GM18520 (cell line): ENCODE data around the gene NFE2.
"Not testable (repeated sequence)": the region's sequence is repeated elsewhere in the genome, so short reads cannot be mapped to it uniquely, and the experiment has no call there.

Source experiments
- ATAC-seq: cut with Tn5 transposase; IDR thresholded peaks from one replicate; pipeline ENCODE4 v1.9.1; 2021; ENCODE audit not compliant: unreplicated experiment

Gene NFE2

DNA sequence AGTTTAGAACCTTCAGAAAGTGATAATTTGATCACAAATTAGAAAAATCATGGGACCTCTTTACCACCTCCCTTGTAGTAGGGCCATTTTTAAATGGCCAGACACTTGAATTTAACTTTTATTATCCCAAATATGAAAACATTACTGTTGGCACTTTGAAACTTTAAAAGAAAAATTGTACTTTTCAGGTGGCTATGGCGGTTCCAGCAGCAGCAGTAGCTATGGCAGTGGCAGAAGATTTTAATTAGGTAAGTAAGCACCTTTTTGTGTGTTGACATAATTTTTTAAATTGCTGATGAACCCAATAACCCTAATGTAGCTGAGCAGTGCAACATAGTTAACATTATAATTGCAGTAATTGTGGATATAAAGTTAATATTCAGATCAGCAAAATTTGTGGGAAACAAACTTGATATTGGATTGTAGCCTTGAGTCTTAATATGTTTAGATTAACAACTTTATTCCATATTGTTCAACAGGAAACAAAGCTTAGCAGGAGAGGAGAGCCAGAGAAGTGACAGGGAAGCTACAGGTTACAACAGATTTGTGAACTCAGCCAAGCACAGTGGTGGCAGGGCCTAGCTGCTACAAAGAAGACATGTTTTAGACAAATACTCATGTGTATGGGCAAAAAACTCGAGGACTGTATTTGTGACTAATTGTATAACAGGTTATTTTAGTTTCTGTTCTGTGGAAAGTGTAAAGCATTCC is 16.6 kb downstream of the NFE2 start:
- not testable (repeated sequence) for ATAC-seq

- no peak for ATAC-seq
These were observed 17.7 kb downstream of the NFE2 start for GRCh38 chr12:54282949-54283593.

DNA sequence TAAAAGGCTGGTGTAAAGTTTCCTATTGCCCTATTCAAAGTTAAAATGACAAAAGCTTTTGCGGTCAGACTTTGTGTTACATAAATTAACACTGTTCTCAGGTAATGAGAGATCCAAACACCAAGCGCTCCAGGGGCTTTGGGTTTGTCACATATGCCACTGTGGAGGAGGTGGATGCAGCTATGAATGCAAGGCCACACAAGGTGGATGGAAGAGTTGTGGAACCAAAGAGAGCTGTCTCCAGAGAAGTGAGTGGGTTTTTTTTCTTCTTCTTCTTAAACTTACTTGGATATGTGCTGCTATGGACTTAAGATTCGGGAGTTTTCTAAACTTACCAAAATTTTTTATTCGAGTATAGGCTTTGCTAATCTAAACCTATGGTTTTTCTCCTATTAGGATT is 19.1 kb downstream of the NFE2 start:
- not testable (repeated sequence) for ATAC-seq

GRCh38 chr12:54281261-54281638 is 19.6 kb downstream of the NFE2 start:
- ATAC-seq = not testable (repeated sequence)

- peak; percentile 78 for ATAC-seq
These were observed 20.2 kb downstream of the NFE2 start, which contains the start of gene HNRNPA1 for GRCh38 chr12:54280468-54281260. Gene HNRNPA1 (plus strand): TSS chr12:54280726. CDS start chr12:54280808, 82 bp downstream.

- ATAC-seq = peak; percentile 80
These were observed 21.0 kb downstream of the NFE2 start, which contains the start of gene CBX5 for GRCh38 chr12:54279632-54280467. Gene CBX5 (minus strand): TSS chr12:54280122. CDS start chr12:54257650, 22,472 bp downstream.

- ATAC-seq = no peak
These were observed 21.6 kb downstream of the NFE2 start for GRCh38 chr12:54279227-54279631.

DNA sequence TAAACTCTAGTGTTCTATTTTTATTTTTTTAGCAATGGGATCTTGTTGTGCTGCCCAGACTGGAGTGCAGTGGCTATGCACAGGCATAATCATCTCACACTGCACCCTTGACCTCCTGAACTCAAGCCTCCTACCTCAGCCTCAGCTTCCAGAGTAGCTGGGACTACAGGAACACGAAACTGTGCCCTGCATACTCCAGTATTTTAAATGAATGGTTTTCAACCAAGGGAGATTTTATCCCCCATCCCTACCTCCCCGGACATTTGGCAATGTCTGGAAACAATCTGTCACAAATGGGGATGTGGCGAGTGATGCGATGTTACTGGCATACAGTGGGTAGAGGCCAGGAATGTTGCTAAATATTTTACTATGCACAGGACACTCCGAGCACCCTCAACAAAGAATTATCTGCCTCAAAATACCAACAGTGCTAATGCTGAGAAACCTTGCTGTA is 23.0 kb downstream of the NFE2 start:
- no peak for ATAC-seq

DNA sequence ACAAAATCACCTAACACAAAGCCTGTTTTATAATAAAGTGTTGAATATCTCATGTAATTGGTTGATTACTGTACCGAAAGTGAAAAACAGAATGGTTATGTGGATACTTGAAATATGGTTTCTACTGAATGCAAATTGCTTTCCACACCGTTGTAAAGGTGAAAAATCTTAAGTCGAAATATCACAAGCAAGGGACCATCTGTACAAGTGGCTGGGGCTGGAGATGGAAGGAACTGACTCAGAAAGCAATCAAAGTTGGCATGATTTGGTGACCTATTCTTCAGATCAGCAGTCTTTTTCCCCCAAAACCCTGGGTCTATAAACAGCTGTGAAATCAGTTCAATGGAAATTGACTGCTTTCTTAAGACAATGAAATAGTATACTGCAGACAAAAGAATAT is 24.4 kb downstream of the NFE2 start:
- ATAC-seq = no peak

- ATAC-seq = no peak
These were observed 26.8 kb downstream of the NFE2 start for GRCh38 chr12:54273981-54274380.

DNA sequence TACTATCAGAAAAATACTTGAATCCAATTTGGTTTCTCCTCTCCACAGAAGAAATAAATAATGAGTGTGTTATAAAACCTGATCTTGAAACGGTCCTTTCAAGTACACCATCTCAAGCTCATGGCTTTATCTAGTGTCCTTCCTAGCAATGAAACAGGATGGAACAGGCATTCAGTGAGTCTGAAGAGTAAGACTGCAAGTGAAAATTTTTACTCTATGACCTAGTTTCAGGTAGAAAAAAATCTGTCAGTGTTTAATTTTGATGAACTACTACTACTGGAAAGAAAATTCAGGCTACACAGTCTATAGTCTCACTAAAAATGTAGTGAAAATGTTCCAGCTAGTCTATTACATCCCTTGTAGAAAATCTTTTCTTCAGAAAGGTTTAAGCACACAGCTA is 28.6 kb downstream of the NFE2 start:
- no peak for ATAC-seq

GRCh38 chr12:54270345-54270744 is 30.5 kb downstream of the NFE2 start:
- ATAC-seq = no peak

DNA sequence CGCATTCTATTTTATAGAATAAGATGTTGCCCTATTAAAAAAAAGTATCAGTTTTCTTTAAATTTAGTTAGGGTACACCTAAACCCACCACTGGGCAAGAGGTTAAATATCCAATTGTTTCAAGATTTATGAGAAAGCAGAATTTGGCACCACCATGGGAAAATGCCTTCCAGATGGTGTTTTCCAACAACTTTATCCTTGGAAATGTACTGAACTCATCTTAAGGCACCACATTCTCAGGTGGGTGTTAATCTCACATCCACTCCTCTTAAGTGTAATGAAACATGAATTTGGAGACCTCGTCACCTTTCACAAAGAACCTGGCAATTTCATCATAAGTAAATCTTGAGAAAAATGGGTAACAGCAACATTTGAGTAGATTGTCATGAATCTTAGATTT is 34.0 kb downstream of the NFE2 start:
- ATAC-seq = no peak

GRCh38 chr12:54265364-54265812 is 35.4 kb downstream of the NFE2 start:
- no peak for ATAC-seq

GRCh38 chr12:54262403-54262925 is 38.4 kb downstream of the NFE2 start:
- ATAC-seq = no peak

DNA sequence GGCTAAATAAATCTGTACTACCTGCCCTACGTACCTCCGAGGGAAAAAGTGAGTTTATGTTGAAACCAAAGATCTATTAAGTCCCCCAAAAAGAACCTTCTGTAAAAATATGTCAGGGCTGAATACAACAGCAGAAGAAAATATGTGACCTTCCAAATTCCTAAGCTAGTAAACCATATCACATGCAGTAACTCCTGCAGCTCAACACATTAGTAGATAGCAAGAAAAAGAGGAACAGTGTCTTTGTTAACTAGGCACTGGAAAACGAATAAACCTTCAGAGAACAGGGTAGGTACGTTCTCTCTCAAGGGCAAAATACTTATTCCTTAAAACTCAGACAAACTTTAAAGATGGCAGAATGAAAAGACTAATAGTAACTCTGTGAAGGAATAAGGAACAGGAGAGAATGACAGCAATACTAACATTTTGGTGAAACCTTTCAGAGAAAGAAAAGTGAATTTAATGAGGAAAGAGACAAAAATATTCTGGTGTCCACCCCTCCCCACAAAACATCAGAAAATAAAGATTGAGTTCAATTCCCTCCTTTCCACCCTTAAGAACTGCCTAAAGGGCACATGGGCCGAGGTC is 38.9 kb downstream of the NFE2 start:
- no peak for ATAC-seq

- ATAC-seq = no peak
These were observed 41.4 kb downstream of the NFE2 start for GRCh38 chr12:54259194-54260011.

DNA sequence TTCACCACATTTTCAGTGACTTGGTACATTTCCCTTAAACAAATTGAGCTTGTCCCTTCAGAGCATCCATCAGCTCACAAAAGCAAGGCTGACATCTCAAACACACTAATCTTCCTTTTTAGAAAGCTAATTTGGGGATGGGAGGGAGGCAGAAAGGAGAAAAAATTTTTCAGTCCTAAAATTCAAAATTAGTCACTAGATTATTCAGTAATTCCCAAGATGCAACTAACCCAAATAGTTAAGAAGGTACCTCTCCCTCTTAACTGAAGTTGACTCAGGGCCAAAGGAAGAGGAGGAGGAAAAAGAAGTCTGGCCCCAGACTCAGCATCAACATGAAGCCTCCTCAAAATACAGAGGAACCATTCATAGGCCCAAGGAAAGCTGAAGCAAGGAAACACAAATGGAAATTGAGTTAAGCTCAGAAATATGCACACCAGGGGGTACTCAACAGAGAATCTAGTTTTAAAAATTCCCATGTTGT is 42.6 kb downstream of the NFE2 start:
- ATAC-seq = no peak

GRCh38 chr12:54257332-54257731 is 43.5 kb downstream of the NFE2 start:
- ATAC-seq = no peak
